Measurements from ENCODE around the gene OR2D2.
"Not testable (repeated sequence)": the region's sequence is repeated elsewhere in the genome, so short reads cannot be mapped to it uniquely, and the experiment has no call there.

Gene OR2D2

GRCh38 chr11:6876914-6877313 lies 15.4 kb downstream of the OR2D2 start:
- DNase-seq = no peak

DNA sequence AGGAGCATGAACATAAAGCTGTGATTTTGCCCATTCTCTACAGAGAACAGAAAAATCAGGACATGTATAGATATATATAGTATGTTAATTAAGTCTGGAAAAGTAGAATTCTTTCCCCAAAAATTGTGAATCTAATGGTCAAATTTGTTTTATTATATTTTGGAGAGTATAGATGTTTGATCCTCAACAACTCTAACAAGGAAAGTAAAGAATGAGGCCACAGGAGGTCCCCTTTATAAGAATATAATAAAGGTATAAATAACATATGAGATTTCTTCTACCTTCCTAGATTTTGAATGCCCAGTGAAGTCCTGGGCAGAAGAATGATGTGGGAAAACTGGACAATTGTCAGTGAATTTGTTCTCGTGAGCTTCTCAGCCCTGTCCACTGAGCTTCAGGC lies 16.0 kb downstream of the OR2D2 start, which contains the start of gene OR10A4:
Gene OR10A4, plus strand, starts transcription at position 301 of the 400 bp plus-strand sequence. Its CDS starts 23 bp downstream, at position 324.
- no peak for DNase-seq

GRCh38 chr11:6875761-6876160 lies 16.5 kb downstream of the OR2D2 start:
- DNase-seq = no peak

DNA sequence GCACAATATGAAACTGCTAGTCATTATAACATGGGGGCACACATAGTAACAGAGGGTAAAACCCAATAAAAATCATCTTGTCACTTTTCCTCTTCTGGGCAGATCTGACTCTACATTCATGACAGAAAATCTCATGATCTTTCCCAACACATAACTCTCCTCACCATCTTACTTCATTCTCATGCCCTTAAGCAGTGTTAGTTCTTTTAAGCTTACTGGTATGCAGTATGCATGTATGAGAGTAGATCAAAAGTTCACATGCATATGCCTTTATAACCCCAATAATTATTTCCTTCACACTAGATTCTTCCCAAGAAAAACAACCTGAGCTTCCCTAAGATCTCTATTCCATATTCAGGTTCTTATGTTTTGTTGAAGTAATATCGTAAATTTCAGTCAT lies 21.0 kb downstream of the OR2D2 start:
- no peak for DNase-seq

DNA sequence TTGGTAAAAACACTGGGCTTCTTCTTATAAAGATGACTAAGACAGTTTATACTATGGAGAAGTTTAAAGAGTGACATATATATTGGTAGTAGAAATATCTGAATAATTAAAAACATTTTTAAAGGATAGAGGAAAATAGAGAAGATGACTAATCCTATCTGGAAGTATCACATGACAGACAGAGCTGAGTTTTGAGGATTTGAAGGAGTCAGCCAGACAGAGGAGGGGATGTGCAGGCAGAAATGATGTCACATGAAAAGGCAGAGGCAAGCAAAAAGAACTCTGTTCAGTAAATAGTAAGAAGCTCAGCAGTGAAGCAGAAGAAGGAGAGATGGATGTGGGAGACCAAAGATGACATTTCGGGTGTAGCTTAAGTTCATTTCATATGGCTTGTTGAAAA lies 27.9 kb downstream of the OR2D2 start:
- no peak for DNase-seq

GRCh38 chr11:6862961-6863360 lies 29.3 kb downstream of the OR2D2 start, which contains the start of gene OR10A2:
Gene OR10A2 (plus strand): TSS chr11:6863057. CDS start chr11:6869755, 6,698 bp downstream.
- DNase-seq = no peak

GRCh38 chr11:6856871-6857270 lies 35.4 kb downstream of the OR2D2 start:
- DNase-seq = no peak

DNA sequence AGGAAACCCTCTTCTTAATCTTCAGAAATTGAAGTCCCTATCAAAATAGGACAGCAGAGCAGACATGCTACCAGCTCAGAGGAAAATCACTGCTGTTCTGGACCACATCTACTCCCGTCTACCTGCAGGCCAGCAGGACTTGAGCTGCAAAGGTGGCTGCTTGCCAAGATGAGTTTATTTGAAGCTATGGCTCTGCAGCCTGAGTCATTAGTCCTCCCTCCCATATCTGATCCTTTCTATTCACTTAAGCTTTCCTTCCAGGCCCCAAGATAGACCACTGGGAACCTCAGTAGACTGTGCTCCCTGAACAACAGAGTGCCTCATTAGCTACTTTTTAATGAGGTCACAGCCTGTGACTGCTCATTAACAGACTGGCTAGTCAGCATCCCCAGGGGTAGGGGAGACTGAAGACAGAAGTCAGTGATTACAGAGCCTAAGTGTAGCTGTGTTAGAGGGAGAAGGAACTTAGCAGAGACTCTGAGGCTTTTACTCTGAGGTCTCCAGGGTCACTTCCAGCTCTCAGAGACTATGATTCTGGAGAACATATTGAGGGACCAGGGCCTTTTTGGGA lies 36.2 kb downstream of the OR2D2 start:
- DNase-seq = no peak

- not testable (repeated sequence) for DNase-seq
Measured at GRCh38 chr11:6854801-6855200, 37.5 kb downstream of the OR2D2 start.

DNA sequence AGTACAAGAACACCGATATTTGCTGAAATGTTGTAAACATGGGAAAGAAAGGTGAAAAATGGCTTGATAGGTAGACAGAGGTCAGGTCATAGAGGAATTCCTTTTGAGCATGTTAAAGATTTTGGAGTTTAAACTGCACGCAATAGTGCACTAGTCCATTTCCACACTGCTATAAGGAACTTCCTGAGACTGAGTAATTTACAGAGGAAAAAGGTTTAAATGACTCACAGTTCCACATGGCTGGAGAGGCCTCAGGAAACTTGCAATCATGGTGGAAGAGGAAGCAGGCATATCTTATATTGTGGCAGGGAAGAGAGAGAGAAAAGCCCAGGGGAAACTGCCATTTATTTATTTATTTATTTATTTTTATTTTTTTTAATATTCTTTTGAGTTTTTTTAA lies 41.8 kb downstream of the OR2D2 start:
- DNase-seq = no peak

DNA sequence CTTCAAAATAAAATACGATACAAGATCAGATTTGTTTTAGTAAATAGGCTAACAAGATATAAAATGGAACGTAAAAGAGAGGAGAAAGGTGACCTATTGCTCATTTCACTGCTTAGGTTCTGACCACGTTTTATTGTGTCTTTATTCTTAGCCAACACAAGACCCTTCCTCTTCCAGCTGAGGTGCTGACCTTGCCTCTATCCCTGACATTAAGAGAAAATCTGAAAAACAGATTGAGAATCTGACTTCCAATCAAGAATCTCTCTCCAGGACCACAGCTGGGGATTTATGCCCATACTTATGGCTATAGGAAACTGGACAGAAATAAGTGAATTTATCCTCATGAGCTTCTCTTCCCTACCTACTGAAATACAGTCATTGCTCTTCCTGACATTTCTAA lies 46.9 kb downstream of the OR2D2 start, which contains the start of gene OR10A5:
Gene OR10A5, plus strand, starts transcription at position 301 of the 400 bp plus-strand sequence. Its CDS starts 0 bp downstream, at position 301.
- no peak for DNase-seq

- no peak for DNase-seq
Measured at GRCh38 chr11:6844356-6844755, 47.9 kb downstream of the OR2D2 start.

- DNase-seq = no peak
Measured at GRCh38 chr11:6843670-6844069, 48.6 kb downstream of the OR2D2 start.

- DNase-seq = no peak
Measured at GRCh38 chr11:6841694-6842093, 50.6 kb downstream of the OR2D2 start.
